ENCODE data around the gene PTPRN2.
"Not testable (repeated sequence)": the region's sequence is repeated elsewhere in the genome, so short reads cannot be mapped to it uniquely, and the experiment has no call there.

Gene PTPRN2

GRCh38 chr7:158044482-158044823, 543.2 kb downstream of the PTPRN2 start:
- Histone ChIP-seq H3K4me1 (ENCODE audit: insufficient read depth, low read length) (no peaks in the 10 kb centered on the region), H3K9ac (ENCODE audit: low read depth, low read length) (no peak overlapping the region), H3K9me3 (ENCODE audit: control insufficient read depth, insufficient read depth, low read length) (no peaks in the 10 kb centered on the region), H3K36me3 (ENCODE audit: insufficient read depth, low read length) (no peaks in the 10 kb centered on the region)

- Histone ChIP-seq H3K9ac (ENCODE audit: low read depth, low read length) (no peak overlapping the region), H3K4me1 (ENCODE audit: insufficient read depth, low read length) (no peaks in the 10 kb centered on the region), H3K36me3 (ENCODE audit: insufficient read depth, low read length) (no peaks in the 10 kb centered on the region), H3K9me3 (ENCODE audit: control insufficient read depth, insufficient read depth, low read length) (no peaks in the 10 kb centered on the region)
These were observed 543.8 kb downstream of the PTPRN2 start for GRCh38 chr7:158043551-158044481.

- H3K9me3 ChIP-seq (ENCODE audit: control insufficient read depth, insufficient read depth, low read length): no peaks in the 10 kb centered on the region
- H3K9ac ChIP-seq (ENCODE audit: low read depth, low read length): no peak overlapping the region
- no peaks in the 10 kb centered on the region for H3K4me1 ChIP-seq (ENCODE audit: insufficient read depth, low read length)
- H3K36me3 ChIP-seq (ENCODE audit: insufficient read depth, low read length): no peaks in the 10 kb centered on the region
These were observed 545.3 kb downstream of the PTPRN2 start for GRCh38 chr7:158042156-158042880.

GRCh38 chr7:158040199-158040598, 547.4 kb downstream of the PTPRN2 start:
- H3K4me1 ChIP-seq (ENCODE audit: insufficient read depth, low read length): no peaks in the 10 kb centered on the region
- 0 out of 2 replicates have a peak, but pooled peaks cover under 1% of the 10 kb centered on the region for H3K9me3 ChIP-seq (ENCODE audit: control insufficient read depth, insufficient read depth, low read length)
- no peak overlapping the region for H3K9ac ChIP-seq (ENCODE audit: low read depth, low read length)

GRCh38 chr7:158039270-158039669, 548.4 kb downstream of the PTPRN2 start:
- H3K36me3 ChIP-seq (ENCODE audit: insufficient read depth, low read length): no peaks in the 10 kb centered on the region
- no peak overlapping the region for H3K9ac ChIP-seq (ENCODE audit: low read depth, low read length)
- 0 out of 2 replicates have a peak, but pooled peaks cover 2% of the 10 kb centered on the region for H3K9me3 ChIP-seq (ENCODE audit: control insufficient read depth, insufficient read depth, low read length)
- no peaks in the 10 kb centered on the region for H3K4me1 ChIP-seq (ENCODE audit: insufficient read depth, low read length)

More at GRCh38 chr7:158040199-158040598, 547.4 kb downstream of the PTPRN2 start:
- H3K36me3 ChIP-seq (ENCODE audit: insufficient read depth, low read length): no peaks in the 10 kb centered on the region

- H3K9ac ChIP-seq (ENCODE audit: low read depth, low read length): no peak overlapping the region
- H3K36me3 ChIP-seq (ENCODE audit: insufficient read depth, low read length): no peaks in the 10 kb centered on the region
- H3K4me1 ChIP-seq (ENCODE audit: insufficient read depth, low read length): no peaks in the 10 kb centered on the region
- H3K9me3 ChIP-seq (ENCODE audit: control insufficient read depth, insufficient read depth, low read length): peaks cover 5% of the 10 kb centered on the region; the same call in 1 of the 2 replicates
These were observed 550.4 kb downstream of the PTPRN2 start for GRCh38 chr7:158037211-158037610.

GRCh38 chr7:158035343-158035742, 552.3 kb downstream of the PTPRN2 start:
- Histone ChIP-seq H3K36me3 (ENCODE audit: insufficient read depth, low read length) (no peaks in the 10 kb centered on the region), H3K4me1 (ENCODE audit: insufficient read depth, low read length) (no peaks in the 10 kb centered on the region), H3K9me3 (ENCODE audit: control insufficient read depth, insufficient read depth, low read length) (peaks cover 5% of the 10 kb centered on the region; the same call in 1 of the 2 replicates), H3K9ac (ENCODE audit: low read depth, low read length) (no peak overlapping the region)

GRCh38 chr7:158034571-158034970, 553.1 kb downstream of the PTPRN2 start:
- Histone ChIP-seq H3K4me1 (ENCODE audit: insufficient read depth, low read length) (no peaks in the 10 kb centered on the region), H3K9ac (ENCODE audit: low read depth, low read length) (no peak overlapping the region), H3K9me3 (ENCODE audit: control insufficient read depth, insufficient read depth, low read length) (peaks cover 5% of the 10 kb centered on the region; the same call in 1 of the 2 replicates)

GRCh38 chr7:158033925-158034324, 553.7 kb downstream of the PTPRN2 start:
- H3K4me1 ChIP-seq (ENCODE audit: insufficient read depth, low read length); H3K9ac ChIP-seq (ENCODE audit: low read depth, low read length); H3K36me3 ChIP-seq (ENCODE audit: insufficient read depth, low read length); H3K9me3 ChIP-seq (ENCODE audit: control insufficient read depth, insufficient read depth, low read length): not testable (repeated sequence)

More at GRCh38 chr7:158034571-158034970, 553.1 kb downstream of the PTPRN2 start:
- no peaks in the 10 kb centered on the region for H3K36me3 ChIP-seq (ENCODE audit: insufficient read depth, low read length)

GRCh38 chr7:158033196-158033595, 554.4 kb downstream of the PTPRN2 start:
- no peak overlapping the region for H3K9ac ChIP-seq (ENCODE audit: low read depth, low read length)
- H3K9me3 ChIP-seq (ENCODE audit: control insufficient read depth, insufficient read depth, low read length): peaks cover 5% of the 10 kb centered on the region; the same call in 1 of the 2 replicates
- no peaks in the 10 kb centered on the region for H3K4me1 ChIP-seq (ENCODE audit: insufficient read depth, low read length)
- no peaks in the 10 kb centered on the region for H3K36me3 ChIP-seq (ENCODE audit: insufficient read depth, low read length)

- no peak overlapping the region for H3K9ac ChIP-seq (ENCODE audit: low read depth, low read length)
- no peaks in the 10 kb centered on the region for H3K4me1 ChIP-seq (ENCODE audit: insufficient read depth, low read length)
- H3K9me3 ChIP-seq (ENCODE audit: control insufficient read depth, insufficient read depth, low read length): peaks cover 5% of the 10 kb centered on the region; the same call in 1 of the 2 replicates
- H3K36me3 ChIP-seq (ENCODE audit: insufficient read depth, low read length): no peaks in the 10 kb centered on the region
These were observed 555.0 kb downstream of the PTPRN2 start for GRCh38 chr7:158032561-158033115.

GRCh38 chr7:158031867-158032308, 555.7 kb downstream of the PTPRN2 start:
- H3K36me3 ChIP-seq (ENCODE audit: insufficient read depth, low read length): no peaks in the 10 kb centered on the region
- H3K4me1 ChIP-seq (ENCODE audit: insufficient read depth, low read length): no peaks in the 10 kb centered on the region
- H3K9me3 ChIP-seq (ENCODE audit: control insufficient read depth, insufficient read depth, low read length): peaks cover 5% of the 10 kb centered on the region; the same call in 1 of the 2 replicates

GRCh38 chr7:158030566-158030965, 557.1 kb downstream of the PTPRN2 start:
- peaks cover 5% of the 10 kb centered on the region; the same call in 1 of the 2 replicates for H3K9me3 ChIP-seq (ENCODE audit: control insufficient read depth, insufficient read depth, low read length)
- H3K36me3 ChIP-seq (ENCODE audit: insufficient read depth, low read length): no peaks in the 10 kb centered on the region

More at GRCh38 chr7:158031867-158032308, 555.7 kb downstream of the PTPRN2 start:
- no peak overlapping the region for H3K9ac ChIP-seq (ENCODE audit: low read depth, low read length)

GRCh38 chr7:158030071-158030470, 557.6 kb downstream of the PTPRN2 start:
- Histone ChIP-seq H3K4me1 (ENCODE audit: insufficient read depth, low read length) (no peaks in the 10 kb centered on the region), H3K9ac (ENCODE audit: low read depth, low read length) (no peak overlapping the region), H3K9me3 (ENCODE audit: control insufficient read depth, insufficient read depth, low read length) (peaks cover 3% of the 10 kb centered on the region; the same call in 1 of the 2 replicates), H3K36me3 (ENCODE audit: insufficient read depth, low read length) (no peaks in the 10 kb centered on the region)

More at GRCh38 chr7:158030566-158030965, 557.1 kb downstream of the PTPRN2 start:
- no peaks in the 10 kb centered on the region for H3K4me1 ChIP-seq (ENCODE audit: insufficient read depth, low read length)
- no peak overlapping the region for H3K9ac ChIP-seq (ENCODE audit: low read depth, low read length)

All from ES-I3 (cell line).